Heart left ventricle (tissue), 16 donors: ENCODE data around the gene TRAPPC14. TPM values are rescaled to one million over a fixed set of nuclear protein-coding genes. Genes with fewer than 3 reads are reported as not detected.

ENCODE experiments used
- ATAC-seq, 4 donors: fragments of 200-7000 bp; cut with Tn5 transposase; one replicate each; pipeline ENCODE4 v1.9.1; 2020 to 2022; ENCODE audit warnings: moderate library complexity in 4 of 4, mild to moderate bottlenecking in 3 of 4, moderate number of reproducible peaks in 1 of 4
- DNase-seq, 5 donors: peaks; one replicate each; pipeline ENCODE4 v3.0.0-alpha.2; 2020
- H3K27ac ChIP-seq, 12 donors: fragments of 200-600 bp; sonication (generic) in 4 of 12; one replicate each; pipeline versions ENCODE4 v1.5.0 to v1.8.0; 2016 to 2022; ENCODE audit warnings: mild to moderate bottlenecking in 2 of 12
- H3K27me3 ChIP-seq, 9 donors: fragments of 200-600 bp; sonication (generic) in 2 of 9; one replicate each; pipeline versions ENCODE4 v1.5.1 to v1.8.0; 2016 to 2022; ENCODE audit warnings: mild to moderate bottlenecking in 3 of 9
- H3K36me3 ChIP-seq, 9 donors: fragments of 200-600 bp; sonication (generic) in 2 of 9; one replicate each; pipeline versions ENCODE4 v1.5.0 to v1.8.0; 2018 to 2022; ENCODE audit warnings: mild to moderate bottlenecking in 2 of 9
- H3K4me1 ChIP-seq, 12 donors: fragments of 200-600 bp; sonication (generic) in 4 of 12; one replicate each; pipeline versions ENCODE4 v1.5.0 to v1.8.0; 2016 to 2022; ENCODE audit warnings: mild to moderate bottlenecking in 3 of 12
- H3K4me3 ChIP-seq, 12 donors: fragments of 200-600 bp; sonication (generic) in 4 of 12; one replicate each; pipeline versions ENCODE4 v1.5.0 to v1.8.0; 2017 to 2022; ENCODE audit warnings: mild to moderate bottlenecking in 9 of 12, moderate library complexity in 4 of 12
- H3K9me3 ChIP-seq, 12 donors: fragments of 200-600 bp; sonication (generic) in 4 of 12; one replicate each; pipeline versions ENCODE4 v1.5.0 to v1.8.0; 2016 to 2022; ENCODE audit warnings: mild to moderate bottlenecking in 1 of 12
- POLR2A ChIP-seq, 2 donors: fragments of 450-650 bp; IDR thresholded peaks; one replicate each; pipeline ENCODE4 v1.6.1; 2017; ENCODE audit warnings: antibody characterized with exemption in 2 of 2, mild to moderate bottlenecking in 2 of 2, moderate library complexity in 2 of 2
- WGBS, 4 donors: extraction: QIAGEN DNeasy Blood & Tissue Kit in 2 of 4; methylation state at CpG; one replicate each; pipeline versions ENCODE4 v1.1.5 to v1.1.7; 2013 to 2018; 5-methylcytosine and 5-hydroxymethylcytosine counted together
- intact Hi-C, 10 donors: fragments of 100-400 bp; cut with DNase I; formaldehyde crosslinking; loops; one replicate each; pipeline versions ENCODE4 v1.11.1 to v1.14.2; 2022
- polyA plus RNA-seq, 2 donors: library from polyadenylated mRNA; stranded (reverse); fragments of 200-250 nt; gene quantifications; one replicate each; pipeline ENCODE4 v1.2.3, GENCODE V29; 2013
- total RNA-seq, 9 donors: library from RNA; depleted of rRNA in 2 of 9; stranded (reverse); fragments of >200 nt in 2 of 9; fragmentation: NEBNext Ultra II Directional in 3 of 9; extraction: Animal tissue kit (Norgen Biotek cat#: 25700) in 3 of 9; gene quantifications; one replicate each; pipeline versions ENCODE4 v1.1.0 to v1.2.4, GENCODE V29; 2016 to 2023
- TF ChIP-seq, protein P1 (sequence below), 12 donors: fragments of 200-600 bp; sonication (generic) in 4 of 12; IDR thresholded peaks; one replicate each; pipeline versions ENCODE4 v1.5.0 to v1.8.0; 2018 to 2022; ENCODE audit warnings: antibody characterized with exemption in 12 of 12, mild to moderate bottlenecking in 5 of 12
- donor health status: ischemic (EF 13 %, LVEDD 7.1; RV severe dilation, severe dysfunction).
- donor health status: healthy with polysubstance abuse.
- donor health status: DM: no; HTN: yes; CAD: no.
- donor health status: DM: no; HTN: no; CAD: no.
- donor health status: ischemic (EF 25% LVEDD 6.9; RV normal size, moderate dysfunction).
- donor health status: ischemic (EF 25% LVEDD 5.7; RV mildly dilated, moderate dysfunction).
- donor health status: healthy.
- donor health status: DM: yes; HTN: yes; CAD: no.
- donor health status: ischemic (EF 35%, LVEDD 5.7; RV mildly dilated, moderate dysfunction).
- donor health status: nonischemic (EF 11% LVEDD 7.7; RV severe dilation, severe dysfunction).
- donor health status: DM: yes; HTN: yes; CAD: no.
- donor health status: PGD.
- donor health status: ischemic (EF 29% LVEDD 5.4; RV normal size, mild dysfunction).
- donor health status: nonischemic (EF 23%, LVEDD 6.1; RV moderate dilation, normal function).

TRAPPC14 gene
- total and polyA plus RNA-seq, 11 donors, result 4.0 to 14.9 (median 7.4) TPM

DNA sequence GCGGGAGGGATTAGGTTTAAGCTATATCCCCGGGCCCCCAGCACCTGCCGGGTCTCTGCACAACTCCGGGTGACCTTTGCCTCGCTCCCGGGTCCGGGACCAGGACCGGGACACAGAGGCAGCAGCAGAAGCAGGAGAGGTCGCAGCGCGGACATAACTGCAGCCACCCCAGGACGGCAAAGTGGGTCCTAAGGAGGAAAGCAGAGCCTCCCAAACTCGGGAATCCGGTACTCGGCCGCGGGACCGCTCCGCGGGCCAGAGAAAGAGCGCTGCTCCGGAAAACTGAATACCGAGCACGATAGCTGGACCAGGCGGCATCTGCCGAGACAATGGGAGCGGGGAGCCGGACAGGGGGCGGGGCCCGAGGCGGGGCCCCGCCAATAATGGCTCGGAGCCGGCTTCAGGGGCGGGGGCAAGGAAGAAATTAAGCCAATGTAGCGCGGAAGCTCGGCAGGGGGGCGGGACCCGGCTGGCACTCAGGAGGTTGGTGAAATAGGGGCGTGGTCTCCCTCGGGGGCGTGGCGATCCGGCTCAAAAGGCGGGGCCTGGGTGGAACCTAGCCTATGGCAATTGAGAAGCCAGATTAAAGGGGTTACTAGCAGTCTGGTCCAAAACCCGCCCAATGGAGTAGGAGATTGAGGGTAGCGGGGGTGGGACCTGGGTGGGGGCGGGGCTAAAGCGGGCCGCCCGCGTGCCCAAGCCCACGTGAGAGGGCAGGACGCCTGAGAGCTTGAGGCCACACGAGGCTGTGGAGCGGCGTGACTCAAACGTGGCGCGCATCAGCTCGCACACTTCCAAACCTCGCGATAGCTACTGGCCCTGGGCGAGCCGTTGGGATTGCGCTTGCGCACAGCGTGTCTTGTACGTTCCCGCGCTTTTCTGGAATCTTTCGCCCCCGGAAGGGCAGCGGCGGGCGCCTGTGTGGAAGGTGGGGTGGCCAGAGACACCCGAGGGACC, 18.8 kb upstream of the TRAPPC14 start, which contains the start of the genes GPC2 and STAG3:
GPC2 (minus strand) TSS at position 337 of the 957 bp plus-strand sequence; CDS start at position 155, 182 bp downstream.
STAG3 (plus strand) TSS at position 874 of the 957 bp plus-strand sequence. CDS start 2,639 bp downstream, outside the sequence.
- H3K4me3 ChIP-seq, result peak within 1 kb of the TSS; percentile 28 to 69 (median 51)
- peaks cover 0 to 16% (median 8%) of the 10 kb centered on the region in 12 donors for H3K4me1 ChIP-seq
- 0 to 3% (median 2%) methylated on average over 47 to 78 of the region's 78 CpGs for WGBS, 4 donors
- TF ChIP-seq POLR2A (IDR thresholded peaks at IDR 0.05), result peak in 1 of 2 donors; percentile 42
- TF ChIP-seq, protein P1, sequence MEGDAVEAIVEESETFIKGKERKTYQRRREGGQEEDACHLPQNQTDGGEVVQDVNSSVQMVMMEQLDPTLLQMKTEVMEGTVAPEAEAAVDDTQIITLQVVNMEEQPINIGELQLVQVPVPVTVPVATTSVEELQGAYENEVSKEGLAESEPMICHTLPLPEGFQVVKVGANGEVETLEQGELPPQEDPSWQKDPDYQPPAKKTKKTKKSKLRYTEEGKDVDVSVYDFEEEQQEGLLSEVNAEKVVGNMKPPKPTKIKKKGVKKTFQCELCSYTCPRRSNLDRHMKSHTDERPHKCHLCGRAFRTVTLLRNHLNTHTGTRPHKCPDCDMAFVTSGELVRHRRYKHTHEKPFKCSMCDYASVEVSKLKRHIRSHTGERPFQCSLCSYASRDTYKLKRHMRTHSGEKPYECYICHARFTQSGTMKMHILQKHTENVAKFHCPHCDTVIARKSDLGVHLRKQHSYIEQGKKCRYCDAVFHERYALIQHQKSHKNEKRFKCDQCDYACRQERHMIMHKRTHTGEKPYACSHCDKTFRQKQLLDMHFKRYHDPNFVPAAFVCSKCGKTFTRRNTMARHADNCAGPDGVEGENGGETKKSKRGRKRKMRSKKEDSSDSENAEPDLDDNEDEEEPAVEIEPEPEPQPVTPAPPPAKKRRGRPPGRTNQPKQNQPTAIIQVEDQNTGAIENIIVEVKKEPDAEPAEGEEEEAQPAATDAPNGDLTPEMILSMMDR (IDR thresholded peaks at IDR 0.05), result no peak
- H3K9me3 ChIP-seq, result no peaks in the 10 kb centered on the region
- no peaks in the 10 kb centered on the region for H3K36me3 ChIP-seq
- intact Hi-C loops, result loop anchor here in 1 of 10 donors (1.0 kb wide), 1 partner anchor 19 kb away; the partner anchor contains the start of gene TRAPPC14
- DNase-seq (peak; percentile 95 to 98 (median 96)), ATAC-seq (peak; percentile 94 to 97 (median 96))
- peak within 1 kb of the TSS in 4 of 12 donors; percentile 27 to 60 (median 46) for H3K27ac ChIP-seq
- H3K27me3 ChIP-seq, result peaks cover 0 to 9% (median under 1%) of the 10 kb centered on the region in 9 donors

DNA sequence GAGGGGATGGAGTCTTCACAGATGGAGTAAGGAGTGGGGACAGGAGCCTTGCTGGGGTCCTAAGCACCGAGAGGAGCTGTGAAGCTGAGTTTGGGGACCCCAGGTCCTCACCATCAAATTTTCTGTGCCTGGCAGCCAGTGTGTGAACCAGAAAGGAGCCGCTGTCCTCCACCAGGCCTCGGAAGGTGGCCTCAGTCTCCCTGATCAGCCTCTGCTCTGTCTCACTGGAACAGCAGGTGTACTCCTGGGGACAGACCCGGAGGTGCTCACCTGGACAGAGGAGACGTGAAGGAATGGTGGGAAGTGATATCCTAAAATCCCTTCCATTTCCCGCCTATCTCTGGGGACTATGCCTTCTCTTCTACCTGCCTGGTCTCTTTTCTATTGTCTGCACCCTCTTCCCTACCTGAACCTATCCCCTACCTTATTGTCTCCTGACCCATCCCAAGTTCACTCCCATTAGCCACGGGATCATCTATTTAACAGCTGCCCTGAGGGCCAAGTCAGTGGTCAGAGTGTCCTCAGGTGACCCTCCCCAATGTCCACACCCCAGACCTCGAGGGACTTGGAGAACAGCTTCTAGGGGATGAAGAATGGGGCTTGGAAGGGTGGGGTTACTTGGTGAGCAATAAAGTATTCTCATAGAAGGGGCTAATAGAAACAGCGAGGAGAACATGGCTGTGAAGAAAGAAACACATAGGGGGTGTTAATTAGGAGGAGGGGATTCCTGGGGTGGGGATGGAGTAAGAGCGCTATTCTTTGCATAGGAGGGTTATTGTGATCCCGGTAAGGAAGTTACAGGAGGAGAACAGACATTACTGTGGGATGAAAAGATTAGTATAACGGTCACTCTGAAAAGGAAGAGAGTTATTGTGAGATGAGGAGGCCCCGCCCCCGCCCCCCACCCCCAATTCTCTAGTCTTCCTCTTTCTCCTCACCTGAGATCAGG, 17.8 kb upstream of the TRAPPC14 start:
- intact Hi-C loops, result loop anchor here in 1 of 10 donors (1.0 kb wide), 1 partner anchor 18 kb away; the partner anchor contains the start of gene TRAPPC14
- TF ChIP-seq, protein P1 (IDR thresholded peaks at IDR 0.05), result no peak
- no peak for TF ChIP-seq POLR2A (IDR thresholded peaks at IDR 0.05)
- WGBS, 4 donors, result 50 to 57% (median 54%) methylated on average over 14 of the region's 14 CpGs
- Histone ChIP-seq H3K36me3 (no peaks in the 10 kb centered on the region), H3K4me3 (peak overlapping the region; percentile 28 to 69 (median 51)), H3K27me3 (peaks cover 0 to 18% (median 9%) of the 10 kb centered on the region in 9 donors), H3K9me3 (no peaks in the 10 kb centered on the region), H3K27ac (peak overlapping the region in 4 of 12 donors; percentile 27 to 60 (median 46)), H3K4me1 (peaks cover 0 to 21% (median 9%) of the 10 kb centered on the region in 12 donors)
- ATAC-seq, result no peak
- no peak for DNase-seq

DNA sequence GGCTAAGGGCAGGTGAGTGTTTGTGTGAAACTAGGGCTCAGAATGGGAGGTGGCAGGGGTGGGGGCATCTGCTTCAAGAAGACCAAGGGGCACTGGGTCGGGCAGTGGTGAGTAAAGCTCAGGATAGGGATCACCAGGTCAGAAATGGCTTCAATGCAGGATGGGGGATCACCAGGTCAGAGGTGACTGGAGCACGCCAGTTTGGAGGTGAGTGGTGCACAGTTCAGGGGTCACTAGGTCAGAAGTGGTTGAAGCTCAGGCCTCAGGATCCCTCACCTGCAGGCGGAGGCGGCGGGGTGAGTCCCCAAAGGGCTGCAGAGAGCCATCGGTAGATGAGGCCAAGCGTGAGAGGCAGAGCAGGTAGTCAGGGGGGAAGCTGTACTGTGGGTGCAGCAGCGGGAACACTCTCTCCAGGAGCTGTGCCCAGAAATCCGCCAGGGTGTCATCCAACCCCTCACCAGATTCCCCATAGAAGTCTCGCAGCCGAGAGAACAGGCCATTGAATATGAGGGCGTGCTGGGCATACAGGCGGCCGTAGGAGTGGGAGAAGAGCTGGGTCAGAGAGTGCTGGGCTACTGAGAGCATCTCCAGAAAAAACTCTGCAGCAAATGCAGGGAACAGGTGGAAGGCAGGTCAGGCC, 16.9 kb upstream of the TRAPPC14 start:
- 94 to 96% (median 95%) methylated on average over 14 of the region's 14 CpGs for WGBS, 4 donors
- Histone ChIP-seq H3K9me3 (no peaks in the 10 kb centered on the region), H3K36me3 (no peaks in the 10 kb centered on the region), H3K4me1 (peaks cover 0 to 26% (median 11%) of the 10 kb centered on the region in 12 donors), H3K4me3 (no peak overlapping the region), H3K27ac (no peak overlapping the region), H3K27me3 (peaks cover 0 to 22% (median 15%) of the 10 kb centered on the region in 9 donors)
- TF ChIP-seq, protein P1 (IDR thresholded peaks at IDR 0.05), result no peak
- no peak for TF ChIP-seq POLR2A (IDR thresholded peaks at IDR 0.05)
- ATAC-seq (no peak), DNase-seq (no peak)
- intact Hi-C loops, result no loop called here
